H1 (cell line): ENCODE results near the gene NXN. TPM values are rescaled to one million over a fixed set of nuclear protein-coding genes. Genes with fewer than 3 reads are reported as not detected.

ENCODE experiments used
- CTCF ChIA-PET: fragments of 300-600 bp; sonication (Branson Sonifier 250); formaldehyde crosslinking; loops from one replicate; lab custom pipeline; 2021; ENCODE audit not compliant: partially characterized antibody; lab: Charles Lee
- POLR2A ChIA-PET: fragments of 300-600 bp; sonication (Branson Sonifier 250); formaldehyde crosslinking; loops from one replicate; lab custom pipeline; 2021; ENCODE audit warnings: inconsistent platforms; ENCODE audit not compliant: partially characterized antibody; lab: Charles Lee
- DNase-seq, 2 experiments: peaks; one replicate each; pipeline versions ENCODE4 v3.0.0 to v3.0.0-alpha.2; 2010 to 2022; ENCODE audit warnings: low spot score in 2 of 2, low read depth in 1 of 2, mixed read lengths in 1 of 2
- FAIRE-seq: peaks from 2 replicates; lab custom pipeline; 2011; peaks lifted over from hg19 to GRCh38; lab: Jason Lieb, UNC
- H2AFZ ChIP-seq: 2 replicates; pipeline ENCODE4 v1.8.1; 2012; ENCODE audit warnings: low read length, inconsistent platforms
- H2AK5ac ChIP-seq: 2 replicates; pipeline ENCODE4 v1.6.1; 2013; ENCODE audit warnings: low read depth, low read length
- H2BK120ac ChIP-seq: replicated peaks from 2 replicates; pipeline ENCODE3; 2013; ENCODE audit warnings: low read depth, low read length, inconsistent platforms
- H2BK12ac ChIP-seq: 2 replicates; pipeline ENCODE4 v1.6.1; 2013; ENCODE audit warnings: low read depth, low read length
- H2BK15ac ChIP-seq: 2 replicates; pipeline ENCODE4 v1.6.1; 2013; ENCODE audit warnings: low read length
- H2BK20ac ChIP-seq: 2 replicates; pipeline ENCODE4 v1.6.1; 2013; ENCODE audit warnings: low read length
- H2BK5ac ChIP-seq: 2 replicates; pipeline ENCODE4 v1.6.1; 2013; ENCODE audit warnings: low read depth, low read length
- H3K14ac ChIP-seq: 2 replicates; pipeline ENCODE4 v1.6.1; 2013; ENCODE audit warnings: inconsistent platforms; ENCODE audit not compliant: insufficient read length
- H3K18ac ChIP-seq: 2 replicates; pipeline ENCODE4 v1.6.1; 2013; ENCODE audit warnings: low read length; ENCODE audit errors: extremely low read depth
- H3K23ac ChIP-seq: 2 replicates; pipeline ENCODE4 v1.6.1; 2013; ENCODE audit warnings: inconsistent platforms; ENCODE audit not compliant: insufficient read length
- H3K23me2 ChIP-seq: 2 replicates; pipeline ENCODE4 v1.6.1; 2013; ENCODE audit warnings: low read depth, low read length
- H3K27ac ChIP-seq: 2 replicates; pipeline ENCODE4 v1.6.1; 2011; ENCODE audit warnings: low read depth, low read length, inconsistent platforms
- H3K27me3 ChIP-seq, 4 experiments: replicated peaks in 1 of 4; 1 replicate in 1 of 4; 2 replicates in 3 of 4; pipeline versions ENCODE4 v1.6.1 to v1.8.1; 2011 to 2013; ENCODE audit warnings: low read length in 3 of 4, mild to moderate bottlenecking in 3 of 4, inconsistent platforms in 2 of 4, mixed read lengths in 2 of 4, moderate library complexity in 1 of 4; ENCODE audit not compliant: control insufficient read depth in 3 of 4, insufficient read depth in 3 of 4; ENCODE audit errors: extremely low read depth in 1 of 4
- H3K36me3 ChIP-seq, 4 experiments: 2 replicates each; pipeline versions ENCODE4 v1.6.1 to v1.8.1; 2011 to 2013; ENCODE audit warnings: mild to moderate bottlenecking in 4 of 4, low read length in 3 of 4, moderate library complexity in 2 of 4, control low read depth in 1 of 4, inconsistent platforms in 1 of 4; ENCODE audit not compliant: insufficient read depth in 4 of 4, control insufficient read depth in 2 of 4
- H3K4ac ChIP-seq: replicated peaks from 2 replicates; pipeline ENCODE3; 2013; ENCODE audit warnings: low read length, low read depth, mixed read lengths, inconsistent platforms; ENCODE audit not compliant: insufficient read length
- H3K4me1 ChIP-seq, 4 experiments: replicated peaks in 1 of 4; 1 replicate in 1 of 4; 2 replicates in 3 of 4; pipeline versions ENCODE4 v1.6.1 to v1.8.1; 2011 to 2013; ENCODE audit warnings: low read length in 3 of 4, inconsistent platforms in 2 of 4, mixed read lengths in 1 of 4; ENCODE audit not compliant: insufficient read depth in 4 of 4, control insufficient read depth in 3 of 4
- H3K4me2 ChIP-seq, 2 experiments: 2 replicates each; pipeline versions ENCODE4 v1.6.1 to v1.8.1; 2011 to 2013; ENCODE audit warnings: low read depth in 2 of 2, low read length in 2 of 2, control low read depth in 1 of 2, inconsistent platforms in 1 of 2, mild to moderate bottlenecking in 1 of 2; ENCODE audit not compliant: insufficient read depth in 1 of 2
- H3K4me3 ChIP-seq, 4 experiments: fragments of 200-600, 300-600 bp in 1 of 4; sonication (generic), shearing (Covaris generic), sonication (Bioruptor Twin) in 1 of 4; 2 replicates each; pipeline versions ENCODE4 v1.5.1 to v1.8.1; 2011 to 2016; ENCODE audit warnings: low read length in 4 of 4, low read depth in 3 of 4, control low read depth in 2 of 4, inconsistent platforms in 2 of 4, mild to moderate bottlenecking in 2 of 4, mixed read lengths in 1 of 4, moderate library complexity in 1 of 4; ENCODE audit not compliant: insufficient read depth in 2 of 4; ENCODE audit errors: extremely low read depth in 1 of 4
- H3K56ac ChIP-seq: replicated peaks from 2 replicates; pipeline ENCODE3; 2013; ENCODE audit warnings: low read depth, mild to moderate bottlenecking, mixed read lengths, low read length, inconsistent platforms; ENCODE audit not compliant: insufficient read length
- H3K79me1 ChIP-seq: 2 replicates; pipeline ENCODE4 v1.6.1; 2013; ENCODE audit warnings: low read depth, low read length, control low read depth
- H3K79me2 ChIP-seq, 2 experiments: 2 replicates each; pipeline versions ENCODE4 v1.6.1 to v1.8.1; 2012 to 2013; ENCODE audit warnings: low read length in 2 of 2, mild to moderate bottlenecking in 2 of 2, inconsistent platforms in 1 of 2; ENCODE audit not compliant: insufficient read depth in 2 of 2, control insufficient read depth in 1 of 2
- H3K9ac ChIP-seq, 4 experiments: replicated peaks in 1 of 4; 1 replicate in 1 of 4; 2 replicates in 3 of 4; pipeline versions ENCODE4 v1.6.1 to v1.8.1; 2011 to 2013; ENCODE audit warnings: low read depth in 3 of 4, low read length in 3 of 4, control low read depth in 2 of 4, mild to moderate bottlenecking in 2 of 4, moderate library complexity in 2 of 4, inconsistent platforms in 1 of 4; ENCODE audit errors: extremely low read depth in 1 of 4
- H3K9me3 ChIP-seq, 2 experiments: 2 replicates each; pipeline versions ENCODE4 v1.6.1 to v1.8.1; 2012 to 2013; ENCODE audit warnings: mild to moderate bottlenecking in 2 of 2, moderate library complexity in 2 of 2, control low read depth in 1 of 2, inconsistent platforms in 1 of 2, low read depth in 1 of 2, low read length in 1 of 2, mixed read lengths in 1 of 2; ENCODE audit not compliant: insufficient read depth in 2 of 2
- H4K20me1 ChIP-seq, 2 experiments: replicated peaks in 1 of 2; 2 replicates each; pipeline versions ENCODE3 to v1.8.1; 2011 to 2013; ENCODE audit warnings: inconsistent platforms in 2 of 2, low read length in 2 of 2, mild to moderate bottlenecking in 1 of 2; ENCODE audit not compliant: insufficient read depth in 2 of 2, control insufficient read depth in 1 of 2
- H4K5ac ChIP-seq: 2 replicates; pipeline ENCODE4 v1.6.1; 2013; ENCODE audit warnings: low read length, low read depth, mixed read lengths, inconsistent platforms; ENCODE audit not compliant: insufficient read length
- H4K8ac ChIP-seq: 2 replicates; pipeline ENCODE4 v1.8.0; 2013; ENCODE audit warnings: mild to moderate bottlenecking, moderate library complexity, low read length, inconsistent platforms; ENCODE audit not compliant: insufficient read depth; ENCODE audit errors: extremely low read depth
- H4K91ac ChIP-seq: replicated peaks from 2 replicates; pipeline ENCODE3; 2013; ENCODE audit warnings: low read length, mixed read lengths, inconsistent platforms; ENCODE audit not compliant: insufficient read length
- BCL11A ChIP-seq, 2 experiments: IDR thresholded peaks; one replicate each; pipeline ENCODE4 v1.6.1; 2011; ENCODE audit warnings: low read depth in 2 of 2, low read length in 2 of 2, mild to moderate bottlenecking in 2 of 2
- CHD1 ChIP-seq: IDR thresholded peaks from 2 replicates; pipeline ENCODE4 v1.6.1; 2012; ENCODE audit warnings: low read depth, low read length, improper control_type of control experiment
- EGR1 ChIP-seq: IDR thresholded peaks from 2 replicates; pipeline ENCODE4 v1.6.1; 2011; ENCODE audit warnings: low read depth, low read length, borderline replicate concordance
- GTF2F1 ChIP-seq: IDR thresholded peaks from 2 replicates; pipeline ENCODE4 v1.6.1; 2012; ENCODE audit warnings: low read depth, low read length, improper control_type of control experiment, borderline replicate concordance
- RBBP5 ChIP-seq: IDR thresholded peaks from 2 replicates; pipeline ENCODE4 v1.7.1; 2012; ENCODE audit warnings: low read depth, mild to moderate bottlenecking, inconsistent platforms, low read length, moderate library complexity, borderline replicate concordance
- RXRA ChIP-seq: IDR thresholded peaks from 2 replicates; pipeline ENCODE4 v1.6.1; 2011; ENCODE audit warnings: low read depth, mild to moderate bottlenecking, low read length, moderate library complexity; ENCODE audit not compliant: insufficient read depth
- SIX5 ChIP-seq: IDR thresholded peaks from 2 replicates; pipeline ENCODE4 v1.6.1; 2011; ENCODE audit warnings: mild to moderate bottlenecking, low read depth, low read length
- SRF ChIP-seq: IDR thresholded peaks from 2 replicates; pipeline ENCODE4 v1.6.1; 2011; ENCODE audit warnings: mild to moderate bottlenecking, low read depth, low read length, moderate library complexity
- TAF7 ChIP-seq: optimal IDR thresholded peaks from 2 replicates; pipeline ENCODE3; 2011; ENCODE audit warnings: low read depth, mild to moderate bottlenecking, inconsistent platforms, low read length, moderate library complexity, borderline replicate concordance
- YY1 ChIP-seq: IDR thresholded peaks from 2 replicates; pipeline ENCODE4 v1.6.1; 2011; ENCODE audit warnings: low read depth, mild to moderate bottlenecking, low read length
- WGBS, 2 experiments: shearing (Covaris generic) in 1 of 2; methylation state at CpG; one replicate each; pipeline versions ENCODE4 v1.1.6 to v1.1.7; 2013 to 2015; ENCODE audit warnings: low lambda C conversion rate in 2 of 2, mixed read lengths in 2 of 2, inconsistent platforms in 1 of 2, low coverage in 1 of 2, missing lambda C conversion rate in 1 of 2; ENCODE audit not compliant: insufficient replicate concordance in 2 of 2, insufficient coverage in 1 of 2, insufficient read length in 1 of 2; ENCODE audit errors: extremely low coverage in 1 of 2, missing lambda C conversion rate in 1 of 2; 5-methylcytosine and 5-hydroxymethylcytosine counted together
- polyA plus RNA-seq, 7 experiments: library from polyadenylated mRNA; depleted of rRNA in 3 of 7; stranded (reverse) in 5 of 7; unstranded in 2 of 7; fragments of >200 nt in 5 of 7; fragments of 200-250 nt in 2 of 7; gene quantifications; 1 replicate in 5 of 7; 2 replicates in 1 of 7; 4 replicates in 1 of 7; pipeline versions ENCODE4 v1.2.1 to v1.2.3, GENCODE V29; 2011 to 2013; ENCODE audit warnings: missing spikeins in 2 of 7, mixed read lengths in 2 of 7
- total RNA-seq: library from RNA; stranded (reverse); fragmentation: NEBNext Ultra II Directional; extraction: Animal tissue kit (Norgen Biotek cat#: 25700); gene quantifications from 2 replicates; pipeline ENCODE4 v1.2.1, GENCODE V29; 2021
- TF ChIP-seq, protein P1 (sequence below): IDR thresholded peaks from 2 replicates; pipeline ENCODE4 v1.6.1; 2012; ENCODE audit warnings: inconsistent platforms
- TF ChIP-seq, protein P2 (sequence below): IDR thresholded peaks from 2 replicates; pipeline ENCODE4 v1.6.1; 2011; ENCODE audit warnings: low read depth, mild to moderate bottlenecking, low read length; ENCODE audit not compliant: insufficient read depth

Gene NXN
- total and polyA plus RNA-seq, 2 of the 8 experiments (the other 6 are each of a cell fraction or from before 2014, with no cell fraction given) = 94.1 to 107 TPM

DNA sequence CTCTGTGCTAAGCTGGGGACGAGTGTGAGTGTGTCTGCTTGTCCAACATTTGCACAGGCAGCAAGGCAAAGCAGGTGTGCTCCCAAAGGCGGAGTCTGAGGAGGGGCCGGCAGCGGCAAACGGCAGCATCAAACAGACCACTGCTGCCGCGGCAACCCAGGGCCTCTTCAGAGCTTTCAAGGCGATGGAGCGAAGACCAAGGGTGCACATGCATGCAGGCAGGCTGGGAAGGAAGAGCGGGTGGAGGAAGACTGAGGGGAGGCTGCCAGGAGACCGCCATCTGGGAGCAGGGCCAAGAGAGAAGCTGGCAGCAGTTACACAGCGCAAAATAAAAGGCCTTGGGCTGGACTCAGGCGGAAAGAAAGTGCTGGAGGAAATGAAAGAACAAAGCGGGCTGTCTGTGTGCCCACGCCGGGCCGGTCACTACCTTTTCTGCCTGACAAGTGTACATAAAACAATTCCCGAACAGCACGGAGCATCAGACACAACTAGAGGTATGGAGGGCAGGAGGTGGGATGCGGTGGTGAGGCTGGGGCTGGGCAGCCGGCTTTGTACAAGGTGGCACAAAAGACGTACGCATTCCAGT is 25.9 kb upstream of the NXN start:
- H3K27ac ChIP-seq = no peak overlapping the region
- WGBS, 2 experiments = 92% methylated on average over 23 of the region's 23 CpGs; no CpG with 5 or more reads in 1 of the 2 experiments
- CTCF ChIA-PET = interaction anchor here (1.1 to 12.7 kb wide), 5 partner anchors 9 to 52 kb away, joined by 3 to 144 read pairs (median 3); partner anchors contain the start of gene TIMM22
- TF ChIP-seq RBBP5 = no peak
- TF ChIP-seq BCL11A (IDR thresholded peaks at IDR 0.05; ENCODE audit: low read depth in 2 of 2, low read length in 2 of 2) = no peak
- TF ChIP-seq SIX5 = no peak
- no peak for TF ChIP-seq RXRA
- TF ChIP-seq, protein P1, sequence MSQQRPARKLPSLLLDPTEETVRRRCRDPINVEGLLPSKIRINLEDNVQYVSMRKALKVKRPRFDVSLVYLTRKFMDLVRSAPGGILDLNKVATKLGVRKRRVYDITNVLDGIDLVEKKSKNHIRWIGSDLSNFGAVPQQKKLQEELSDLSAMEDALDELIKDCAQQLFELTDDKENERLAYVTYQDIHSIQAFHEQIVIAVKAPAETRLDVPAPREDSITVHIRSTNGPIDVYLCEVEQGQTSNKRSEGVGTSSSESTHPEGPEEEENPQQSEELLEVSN = no peak
- TF ChIP-seq GTF2F1 = no peak
- no peak for TF ChIP-seq TAF7
- TF ChIP-seq EGR1 = no peak
- TF ChIP-seq, protein P2, sequence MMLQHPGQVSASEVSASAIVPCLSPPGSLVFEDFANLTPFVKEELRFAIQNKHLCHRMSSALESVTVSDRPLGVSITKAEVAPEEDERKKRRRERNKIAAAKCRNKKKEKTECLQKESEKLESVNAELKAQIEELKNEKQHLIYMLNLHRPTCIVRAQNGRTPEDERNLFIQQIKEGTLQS = no peak
- TF ChIP-seq SRF = no peak
- no peak for TF ChIP-seq YY1
- TF ChIP-seq CHD1 = no peak

More for the DNA sequence above, 25.9 kb upstream of the NXN start:
- no peak overlapping the region; the same call in 1 of the 2 replicates for H4K8ac ChIP-seq
- DNase-seq = no peak
- peaks cover 0 to 3% (median 0%) of the 10 kb centered on the region in 4 experiments; a peak in 4 of 7 replicates for H3K4me1 ChIP-seq
- no peak overlapping the region for H2BK15ac ChIP-seq
- H3K23me2 ChIP-seq = no peaks in the 10 kb centered on the region
- no peaks in the 10 kb centered on the region for H3K9me3 ChIP-seq
- H3K4ac ChIP-seq = no peak overlapping the region
- H3K79me2 ChIP-seq = no peaks in the 10 kb centered on the region
- no peak overlapping the region for H2AK5ac ChIP-seq
- H3K79me1 ChIP-seq = peaks cover 3% of the 10 kb centered on the region; the same call in 1 of the 2 replicates
- no peak overlapping the region for H4K91ac ChIP-seq
- no peaks in the 10 kb centered on the region for H3K27me3 ChIP-seq
- no peak overlapping the region for H3K4me3 ChIP-seq
- H3K9ac ChIP-seq = no peak overlapping the region
- no peak overlapping the region; the same call in 1 of the 2 replicates for H2BK5ac ChIP-seq
- H3K56ac ChIP-seq = no peak overlapping the region
- no peak overlapping the region for H3K14ac ChIP-seq
- H2BK12ac ChIP-seq = no peak overlapping the region
- no peak overlapping the region for H4K5ac ChIP-seq
- no peak overlapping the region for H2BK20ac ChIP-seq
- no peak overlapping the region for H3K23ac ChIP-seq
- peaks cover under 1 to 5% of the 10 kb centered on the region in 2 experiments for H4K20me1 ChIP-seq
- no peak overlapping the region for H2AFZ ChIP-seq
- FAIRE-seq = no peak
- no peak overlapping the region for H3K18ac ChIP-seq
- no peak overlapping the region for H3K4me2 ChIP-seq
- H2BK120ac ChIP-seq = no peak overlapping the region
- H3K36me3 ChIP-seq = peaks cover 5 to 23% (median 12%) of the 10 kb centered on the region in 4 experiments
- POLR2A ChIA-PET = interaction anchor here (0.7 to 1.9 kb wide), 4 partner anchors 10 to 263 kb away, joined by 3 to 5 read pairs (median 3); no protein-coding TSS in a partner anchor
